MCF 10A (cell line): Measurements from ENCODE around the gene ARHGEF12. TPM values are rescaled to one million over a fixed set of nuclear protein-coding genes. Genes with fewer than 3 reads are reported as not detected.

Experiments used
- BruUV-seq: library from RNA; stranded (reverse); fragments of 400-500 nt; replicated peaks from 2 replicates; lab custom pipeline; 2021; lab: Mats Ljungman, UMichigan
- CTCF ChIA-PET: fragments of 300-600 bp; sonication (Branson Sonifier 250); formaldehyde crosslinking; extraction: SDS; loops from one replicate; lab custom pipeline; 2021; ENCODE audit warnings: antibody characterized with exemption, inconsistent platforms; lab: Yijun Ruan, JAX
- POLR2A ChIA-PET: fragments of 300-600, 350-650 bp; sonication (Branson Sonifier 250); formaldehyde crosslinking; extraction: SDS; loops from one replicate; lab custom pipeline; 2020; ENCODE audit warnings: antibody characterized with exemption, inconsistent platforms; lab: Yijun Ruan, JAX
- DNase-seq: peaks from one replicate; pipeline ENCODE4 v3.0.0-alpha.2; 2018; ENCODE audit not compliant: unreplicated experiment
- H3K27ac Mint-ChIP-seq: one replicate; pipeline ENCODE4 v1.8.0; 2022; ENCODE audit warnings: mild to moderate bottlenecking, low read depth, mixed read lengths; ENCODE audit not compliant: unreplicated experiment
- H3K27me3 Mint-ChIP-seq: one replicate; pipeline ENCODE4 v1.8.0; 2022; ENCODE audit warnings: mixed read lengths; ENCODE audit not compliant: insufficient read depth, unreplicated experiment
- H3K36me3 Mint-ChIP-seq: one replicate; pipeline ENCODE4 v1.8.0; 2022; ENCODE audit warnings: mild to moderate bottlenecking, moderate library complexity, mixed read lengths; ENCODE audit not compliant: insufficient read depth, unreplicated experiment
- H3K4me1 Mint-ChIP-seq: one replicate; pipeline ENCODE4 v1.8.0; 2022; ENCODE audit warnings: mixed read lengths; ENCODE audit not compliant: insufficient read depth, unreplicated experiment
- H3K4me3 Mint-ChIP-seq: one replicate; pipeline ENCODE4 v1.8.0; 2022; ENCODE audit warnings: mild to moderate bottlenecking, moderate library complexity, mixed read lengths; ENCODE audit not compliant: unreplicated experiment
- H3K9me3 Mint-ChIP-seq: one replicate; pipeline ENCODE4 v1.8.0; 2022; ENCODE audit warnings: mixed read lengths; ENCODE audit not compliant: unreplicated experiment
- intact Hi-C: fragments of 100-400 bp; cut with micrococcal nuclease; formaldehyde crosslinking; loops from 2 replicates; pipeline ENCODE4 v1.14.1; 2022
- total RNA-seq: library from RNA; stranded (reverse); gene quantifications from 2 replicates; pipeline ENCODE4 v1.2.3, GENCODE V29; 2022
- TF ChIP-seq, protein P1 (sequence below): fragments of 200-600 bp; IDR thresholded peaks from one replicate; pipeline ENCODE4 v1.8.0; 2022; ENCODE audit warnings: antibody characterized with exemption, mild to moderate bottlenecking; ENCODE audit not compliant: unreplicated experiment

The ARHGEF12 gene
- total RNA-seq, 1 experiment from 2014 or later = 61.2 TPM

DNA sequence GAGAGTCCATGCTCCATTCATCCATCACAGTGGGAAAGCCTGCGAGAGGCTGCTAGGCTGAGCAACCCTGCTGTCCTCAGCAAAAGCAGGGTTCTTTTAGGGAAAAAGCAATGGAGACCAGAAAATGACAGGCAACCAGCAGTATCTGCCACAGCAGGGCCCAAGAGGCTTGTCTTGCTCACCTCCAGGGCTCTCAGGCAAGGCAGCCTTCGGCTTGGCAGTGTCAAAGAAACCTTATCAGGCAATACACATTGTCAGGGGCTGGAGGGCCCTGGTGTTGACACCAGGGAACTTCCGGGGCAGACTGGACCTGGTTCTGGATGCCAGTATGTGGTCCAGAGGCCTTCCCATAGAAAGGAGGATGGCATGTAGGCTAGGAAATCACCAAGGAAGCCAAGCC lies 21.4 kb upstream of the ARHGEF12 start:
- BruUV-seq = no TSS peak
- H3K27ac Mint-ChIP-seq = no peak overlapping the region
- peaks cover 24% of the 10 kb centered on the region for H3K4me1 Mint-ChIP-seq
- no peaks in the 10 kb centered on the region for H3K36me3 Mint-ChIP-seq
- TF ChIP-seq, protein P1, sequence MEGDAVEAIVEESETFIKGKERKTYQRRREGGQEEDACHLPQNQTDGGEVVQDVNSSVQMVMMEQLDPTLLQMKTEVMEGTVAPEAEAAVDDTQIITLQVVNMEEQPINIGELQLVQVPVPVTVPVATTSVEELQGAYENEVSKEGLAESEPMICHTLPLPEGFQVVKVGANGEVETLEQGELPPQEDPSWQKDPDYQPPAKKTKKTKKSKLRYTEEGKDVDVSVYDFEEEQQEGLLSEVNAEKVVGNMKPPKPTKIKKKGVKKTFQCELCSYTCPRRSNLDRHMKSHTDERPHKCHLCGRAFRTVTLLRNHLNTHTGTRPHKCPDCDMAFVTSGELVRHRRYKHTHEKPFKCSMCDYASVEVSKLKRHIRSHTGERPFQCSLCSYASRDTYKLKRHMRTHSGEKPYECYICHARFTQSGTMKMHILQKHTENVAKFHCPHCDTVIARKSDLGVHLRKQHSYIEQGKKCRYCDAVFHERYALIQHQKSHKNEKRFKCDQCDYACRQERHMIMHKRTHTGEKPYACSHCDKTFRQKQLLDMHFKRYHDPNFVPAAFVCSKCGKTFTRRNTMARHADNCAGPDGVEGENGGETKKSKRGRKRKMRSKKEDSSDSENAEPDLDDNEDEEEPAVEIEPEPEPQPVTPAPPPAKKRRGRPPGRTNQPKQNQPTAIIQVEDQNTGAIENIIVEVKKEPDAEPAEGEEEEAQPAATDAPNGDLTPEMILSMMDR = no peak
- intact Hi-C loops = no loop called here
- no peak overlapping the region for H3K4me3 Mint-ChIP-seq
- no peaks in the 10 kb centered on the region for H3K9me3 Mint-ChIP-seq
- DNase-seq = no peak
- CTCF ChIA-PET = interaction anchor here (1.4 to 1.5 kb wide), 2 partner anchors 10 to 15 kb away, joined by 4 read pairs; no protein-coding TSS in a partner anchor
- POLR2A ChIA-PET = interaction anchor here (0.6 to 0.9 kb wide), 2 partner anchors 11 to 17 kb away, joined by 3 to 4 read pairs; no protein-coding TSS in a partner anchor
- no peaks in the 10 kb centered on the region for H3K27me3 Mint-ChIP-seq

- H3K4me3 Mint-ChIP-seq = peak overlapping the region; percentile 11
- H3K4me1 Mint-ChIP-seq = peaks cover 24% of the 10 kb centered on the region
- ChIA-PET CTCF (interaction anchor here (0.6 to 2.0 kb wide), 7 partner anchors 10 to 878 kb away, joined by 3 to 8 read pairs (median 4); no protein-coding TSS in a partner anchor), POLR2A (interaction anchor here (0.5 to 1.4 kb wide), 2 partner anchors 18 to 123 kb away, joined by 3 read pairs; no protein-coding TSS in a partner anchor)
- H3K9me3 Mint-ChIP-seq = no peaks in the 10 kb centered on the region
- DNase-seq = peak; percentile 76
- BruUV-seq = no TSS peak
- intact Hi-C loops = no loop called here
- H3K27ac Mint-ChIP-seq = peak overlapping the region; percentile 57
- H3K27me3 Mint-ChIP-seq = no peaks in the 10 kb centered on the region
- TF ChIP-seq, protein P1 = no peak
- H3K36me3 Mint-ChIP-seq = no peaks in the 10 kb centered on the region
Observed at GRCh38 chr11:120316880-120317688, 19.1 kb upstream of the ARHGEF12 start.

DNA sequence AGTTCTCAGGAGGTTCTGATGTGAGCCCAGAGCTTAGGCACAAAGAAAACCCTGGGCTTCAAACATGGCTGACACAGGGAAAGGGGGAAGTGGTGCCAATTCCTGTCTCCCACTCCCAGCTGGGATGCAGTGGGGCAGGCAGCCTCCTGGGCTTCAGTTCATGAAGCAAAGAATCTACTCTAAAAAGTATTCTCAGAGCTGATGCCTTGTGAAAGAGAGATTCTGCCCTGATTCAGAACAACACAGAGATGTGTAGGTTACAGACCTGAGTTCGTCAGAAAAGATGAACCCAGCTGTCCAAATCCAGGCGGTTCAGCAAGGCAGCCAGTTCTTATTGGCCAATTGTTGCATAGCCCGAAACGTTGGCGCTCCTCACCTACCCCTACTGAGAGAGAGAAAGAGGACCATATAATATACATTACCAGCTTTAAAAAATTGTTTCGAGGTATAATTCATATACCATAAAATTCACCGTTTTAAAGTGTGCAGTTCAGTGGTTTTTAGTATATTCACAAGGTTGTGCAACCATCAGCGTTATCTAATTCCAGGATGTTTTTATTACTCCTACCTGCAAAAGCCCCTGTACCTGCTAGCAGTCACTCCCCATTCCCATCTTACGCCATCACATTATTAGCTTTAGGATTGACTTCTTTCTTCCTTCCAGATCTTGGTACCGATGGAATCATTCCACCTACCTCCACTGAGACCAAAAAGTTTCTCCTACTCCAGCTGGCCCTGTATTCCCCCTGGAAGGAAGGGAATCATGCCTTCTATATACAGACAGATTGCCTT lies 18.3 kb upstream of the ARHGEF12 start:
- POLR2A ChIA-PET = interaction anchor here (0.5 to 1.4 kb wide), 6 partner anchors 11 to 622 kb away, joined by 3 read pairs; no protein-coding TSS in a partner anchor
- CTCF ChIA-PET = interaction anchor here (0.7 to 2.0 kb wide), 7 partner anchors 11 to 877 kb away, joined by 3 to 8 read pairs (median 4); no protein-coding TSS in a partner anchor
- no peaks in the 10 kb centered on the region for H3K27me3 Mint-ChIP-seq
- no peaks in the 10 kb centered on the region for H3K9me3 Mint-ChIP-seq
- peaks cover 24% of the 10 kb centered on the region for H3K4me1 Mint-ChIP-seq
- DNase-seq = no peak
- peak overlapping the region; percentile 12 for H3K4me3 Mint-ChIP-seq
- intact Hi-C loops = no loop called here
- TF ChIP-seq, protein P1 = no peak
- H3K27ac Mint-ChIP-seq = no peak overlapping the region
- no peaks in the 10 kb centered on the region for H3K36me3 Mint-ChIP-seq
- BruUV-seq = no TSS peak
